HCT116 (cell line): ENCODE results near the gene CLDN3. TPM values are rescaled to one million over a fixed set of nuclear protein-coding genes. Genes with fewer than 3 reads are reported as not detected.

Experiments
- ATAC-seq: fragments of 200-7000 bp; cut with Tn5 transposase; 2 replicates; pipeline ENCODE4 v1.9.1; 2020; ENCODE audit warnings: mild to moderate bottlenecking, moderate library complexity
- BruUV-seq: library from RNA; stranded (reverse); fragments of 400-500 nt; replicated peaks from 2 replicates; lab custom pipeline; 2021; lab: Mats Ljungman, UMichigan
- CTCF ChIA-PET: fragments of 300-600 bp; sonication (Branson Sonifier 250); formaldehyde crosslinking; loops from one replicate; lab custom pipeline; 2021; ENCODE audit warnings: antibody characterized with exemption; lab: Charles Lee
- POLR2A ChIA-PET: fragments of 300-600, 350-600 bp; sonication (Branson Sonifier 250); formaldehyde crosslinking; loops from one replicate; lab custom pipeline; 2021; ENCODE audit warnings: antibody characterized with exemption; lab: Charles Lee
- RAD21 ChIA-PET, 2 experiments: fragments of 300-600 bp; sonication (Branson Sonifier 250); formaldehyde crosslinking; loops; one replicate each; lab custom pipeline; 2023; ENCODE audit warnings: low total read pairs in 2 of 2; ENCODE audit not compliant: uncharacterized antibody in 2 of 2, unreplicated experiment in 2 of 2, low non-redundant PET in 1 of 2; lab: Charles Lee
- DNase-seq: peaks from one replicate; pipeline ENCODE4 v3.0.0-alpha.2; 2010; ENCODE audit warnings: low read depth, low spot score
- H2AFZ ChIP-seq: fragments of 200-600 bp; shearing (Covaris generic), sonication (generic); 2 replicates; pipeline ENCODE4 v1.6.1; 2017; ENCODE audit warnings: low read depth, mixed run types, mixed read lengths, antibody characterized with exemption, low read length; ENCODE audit not compliant: poor library complexity, severe bottlenecking
- H3K27ac ChIP-seq: 2 replicates; pipeline ENCODE4 v1.5.1; 2012; ENCODE audit warnings: low read depth, low read length
- H3K27me3 ChIP-seq: fragments of 200-600 bp; sonication (generic); 2 replicates; pipeline ENCODE4 v1.6.1; 2016; ENCODE audit warnings: mixed run types, low read length, mixed read lengths; ENCODE audit not compliant: insufficient read depth
- H3K36me3 ChIP-seq, 2 experiments: fragments of 200-500 bp in 1 of 2; fragments of 200-600 bp in 1 of 2; sonication (Bioruptor generic) in 1 of 2; sonication (generic) in 1 of 2; 2 replicates each; pipeline versions ENCODE4 v1.5.1 to v1.6.1; 2014 to 2016; ENCODE audit warnings: low read length in 2 of 2, inconsistent platforms in 1 of 2, mixed read lengths in 1 of 2, mixed run types in 1 of 2; ENCODE audit not compliant: insufficient read depth in 2 of 2, control insufficient read depth in 1 of 2
- H3K4me1 ChIP-seq, 2 experiments: fragments of 200-600 bp in 1 of 2; sonication (generic) in 1 of 2; 2 replicates each; pipeline versions ENCODE4 v1.5.1 to v1.6.1; 2012 to 2017; ENCODE audit warnings: low read length in 2 of 2, inconsistent platforms in 1 of 2, mild to moderate bottlenecking in 1 of 2, mixed read lengths in 1 of 2, mixed run types in 1 of 2, moderate library complexity in 1 of 2; ENCODE audit not compliant: insufficient read depth in 2 of 2, control insufficient read depth in 1 of 2
- H3K4me2 ChIP-seq: fragments of 200-600 bp; sonication (generic); 2 replicates; pipeline ENCODE4 v1.6.1; 2017; ENCODE audit warnings: mixed run types, low read length, mixed read lengths
- H3K4me3 ChIP-seq, 2 experiments: fragments of 200-600 bp in 1 of 2; sonication (generic) in 1 of 2; replicated peaks in 1 of 2; 2 replicates each; pipeline ENCODE4 v1.5.1; 2011 to 2016; ENCODE audit warnings: low read length in 2 of 2, control low read depth in 1 of 2, low read depth in 1 of 2, mild to moderate bottlenecking in 1 of 2, mixed read lengths in 1 of 2, mixed run types in 1 of 2
- H3K79me2 ChIP-seq: fragments of 200-600 bp; sonication (generic); 2 replicates; pipeline ENCODE4 v1.6.1; 2017; ENCODE audit warnings: mild to moderate bottlenecking, mixed run types, low read length, moderate library complexity, mixed read lengths; ENCODE audit not compliant: insufficient read depth
- H3K9ac ChIP-seq: fragments of 200-600 bp; sonication (generic); 2 replicates; pipeline ENCODE4 v1.6.1; 2016; ENCODE audit warnings: low read length, mixed read lengths
- H3K9me2 ChIP-seq: fragments of 200-600 bp; sonication (generic), shearing (Covaris generic); 2 replicates; pipeline ENCODE4 v1.6.1; 2017; ENCODE audit warnings: mixed run types, mild to moderate bottlenecking, moderate library complexity; ENCODE audit not compliant: insufficient read depth
- H3K9me3 ChIP-seq, 2 experiments: fragments of 200-500 bp in 1 of 2; fragments of 200-600 bp in 1 of 2; sonication (Bioruptor generic) in 1 of 2; sonication (generic) in 1 of 2; 2 replicates each; pipeline ENCODE4 v1.6.1; 2014 to 2017; ENCODE audit warnings: low read length in 2 of 2, mixed read lengths in 2 of 2, inconsistent platforms in 1 of 2, low read depth in 1 of 2, mild to moderate bottlenecking in 1 of 2, mixed run types in 1 of 2, moderate library complexity in 1 of 2; ENCODE audit not compliant: control insufficient read depth in 1 of 2, insufficient read depth in 1 of 2
- H4K20me1 ChIP-seq: fragments of 200-600 bp; sonication (generic), shearing (Covaris generic); 2 replicates; pipeline ENCODE4 v1.6.1; 2017; ENCODE audit warnings: mixed run types, mild to moderate bottlenecking, moderate library complexity; ENCODE audit not compliant: insufficient read depth
- CBX3 ChIP-seq: IDR thresholded peaks from 2 replicates; pipeline ENCODE4 v1.6.1; 2012; ENCODE audit warnings: low read depth
- CEBPB ChIP-seq: IDR thresholded peaks from 2 replicates; pipeline ENCODE4 v1.6.1; 2012; ENCODE audit warnings: low read depth
- EGR1 ChIP-seq: IDR thresholded peaks from 2 replicates; pipeline ENCODE4 v1.6.1; 2012; ENCODE audit warnings: low read depth
- FOSL1 ChIP-seq: IDR thresholded peaks from 2 replicates; pipeline ENCODE4 v1.6.1; 2012; ENCODE audit warnings: low read depth
- POLR2A ChIP-seq: IDR thresholded peaks from 2 replicates; pipeline ENCODE4 v1.7.0; 2011; ENCODE audit warnings: borderline replicate concordance; ENCODE audit not compliant: insufficient read depth, insufficient read length; ENCODE audit errors: extremely low read depth
- SIN3A ChIP-seq: IDR thresholded peaks from 2 replicates; pipeline ENCODE4 v1.6.1; 2012; ENCODE audit warnings: low read depth
- SRF ChIP-seq: IDR thresholded peaks from 2 replicates; pipeline ENCODE4 v1.6.1; 2012; ENCODE audit warnings: low read depth
- ZFX ChIP-seq: fragments of 450-650 bp; IDR thresholded peaks from 2 replicates; pipeline ENCODE4 v1.6.1; 2017
- intact Hi-C: fragments of 100-400 bp; cut with micrococcal nuclease; formaldehyde crosslinking; loops from 2 replicates; pipeline ENCODE4 v1.10.0; 2022
- total RNA-seq: library from RNA; stranded (reverse); gene quantifications from one replicate; pipeline ENCODE4 v1.2.1, GENCODE V29; 2021; ENCODE audit not compliant: unreplicated experiment
- TF ChIP-seq, protein P1 (sequence below): IDR thresholded peaks from 2 replicates; pipeline ENCODE4 v1.6.1; 2012; ENCODE audit warnings: low read depth
- TF ChIP-seq, protein P2 (sequence below): IDR thresholded peaks from 2 replicates; pipeline ENCODE4 v1.6.1; 2012
- TF ChIP-seq, protein P3 (sequence below), 3 experiments: fragments of 200-600 bp in 1 of 3; sonication (generic) in 1 of 3; IDR thresholded peaks in 2 of 3; conservative IDR thresholded peaks in 1 of 3; 2 replicates each; pipeline ENCODE4 v1.5.1; 2012 to 2017; ENCODE audit warnings: low read depth in 2 of 3, low read length in 2 of 3, antibody characterized with exemption in 1 of 3, borderline replicate concordance in 1 of 3, control low read depth in 1 of 3, mild to moderate bottlenecking in 1 of 3, mixed read lengths in 1 of 3, mixed run types in 1 of 3, moderate library complexity in 1 of 3; ENCODE audit not compliant: insufficient read depth in 1 of 3

CLDN3 gene
- total RNA-seq, 1 experiment from 2014 or later: 19.2 TPM

DNA sequence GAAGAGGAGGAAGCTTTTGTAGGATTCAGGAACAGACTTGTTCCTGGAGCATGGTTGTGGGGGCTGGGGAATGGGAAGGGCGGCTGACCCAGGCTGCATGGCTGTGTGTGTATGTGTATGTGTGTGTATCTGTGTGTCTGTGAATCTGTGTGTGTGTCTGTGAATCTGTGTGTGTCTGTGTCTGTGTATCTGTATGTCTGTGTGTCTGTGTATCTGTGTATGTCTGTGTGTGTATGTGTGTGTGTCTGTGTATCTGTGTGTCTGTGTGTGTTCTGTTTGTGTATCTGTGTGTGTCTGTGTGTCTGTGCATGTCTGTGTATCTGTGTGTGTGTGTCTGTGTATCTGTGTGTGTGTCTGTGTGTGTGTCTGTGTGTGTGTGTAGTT lies 44.0 kb downstream of the CLDN3 start (continued):
- TF ChIP-seq, protein P1, sequence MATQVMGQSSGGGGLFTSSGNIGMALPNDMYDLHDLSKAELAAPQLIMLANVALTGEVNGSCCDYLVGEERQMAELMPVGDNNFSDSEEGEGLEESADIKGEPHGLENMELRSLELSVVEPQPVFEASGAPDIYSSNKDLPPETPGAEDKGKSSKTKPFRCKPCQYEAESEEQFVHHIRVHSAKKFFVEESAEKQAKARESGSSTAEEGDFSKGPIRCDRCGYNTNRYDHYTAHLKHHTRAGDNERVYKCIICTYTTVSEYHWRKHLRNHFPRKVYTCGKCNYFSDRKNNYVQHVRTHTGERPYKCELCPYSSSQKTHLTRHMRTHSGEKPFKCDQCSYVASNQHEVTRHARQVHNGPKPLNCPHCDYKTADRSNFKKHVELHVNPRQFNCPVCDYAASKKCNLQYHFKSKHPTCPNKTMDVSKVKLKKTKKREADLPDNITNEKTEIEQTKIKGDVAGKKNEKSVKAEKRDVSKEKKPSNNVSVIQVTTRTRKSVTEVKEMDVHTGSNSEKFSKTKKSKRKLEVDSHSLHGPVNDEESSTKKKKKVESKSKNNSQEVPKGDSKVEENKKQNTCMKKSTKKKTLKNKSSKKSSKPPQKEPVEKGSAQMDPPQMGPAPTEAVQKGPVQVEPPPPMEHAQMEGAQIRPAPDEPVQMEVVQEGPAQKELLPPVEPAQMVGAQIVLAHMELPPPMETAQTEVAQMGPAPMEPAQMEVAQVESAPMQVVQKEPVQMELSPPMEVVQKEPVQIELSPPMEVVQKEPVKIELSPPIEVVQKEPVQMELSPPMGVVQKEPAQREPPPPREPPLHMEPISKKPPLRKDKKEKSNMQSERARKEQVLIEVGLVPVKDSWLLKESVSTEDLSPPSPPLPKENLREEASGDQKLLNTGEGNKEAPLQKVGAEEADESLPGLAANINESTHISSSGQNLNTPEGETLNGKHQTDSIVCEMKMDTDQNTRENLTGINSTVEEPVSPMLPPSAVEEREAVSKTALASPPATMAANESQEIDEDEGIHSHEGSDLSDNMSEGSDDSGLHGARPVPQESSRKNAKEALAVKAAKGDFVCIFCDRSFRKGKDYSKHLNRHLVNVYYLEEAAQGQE: no peak
- TF ChIP-seq SRF (no peak), ZFX (no peak), CEBPB (no peak), FOSL1 (no peak), SIN3A (no peak), EGR1 (no peak), POLR2A (no peak), CBX3 (no peak)
- TF ChIP-seq, protein P2, sequence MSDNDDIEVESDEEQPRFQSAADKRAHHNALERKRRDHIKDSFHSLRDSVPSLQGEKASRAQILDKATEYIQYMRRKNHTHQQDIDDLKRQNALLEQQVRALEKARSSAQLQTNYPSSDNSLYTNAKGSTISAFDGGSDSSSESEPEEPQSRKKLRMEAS: no peak
- TF ChIP-seq, protein P3, sequence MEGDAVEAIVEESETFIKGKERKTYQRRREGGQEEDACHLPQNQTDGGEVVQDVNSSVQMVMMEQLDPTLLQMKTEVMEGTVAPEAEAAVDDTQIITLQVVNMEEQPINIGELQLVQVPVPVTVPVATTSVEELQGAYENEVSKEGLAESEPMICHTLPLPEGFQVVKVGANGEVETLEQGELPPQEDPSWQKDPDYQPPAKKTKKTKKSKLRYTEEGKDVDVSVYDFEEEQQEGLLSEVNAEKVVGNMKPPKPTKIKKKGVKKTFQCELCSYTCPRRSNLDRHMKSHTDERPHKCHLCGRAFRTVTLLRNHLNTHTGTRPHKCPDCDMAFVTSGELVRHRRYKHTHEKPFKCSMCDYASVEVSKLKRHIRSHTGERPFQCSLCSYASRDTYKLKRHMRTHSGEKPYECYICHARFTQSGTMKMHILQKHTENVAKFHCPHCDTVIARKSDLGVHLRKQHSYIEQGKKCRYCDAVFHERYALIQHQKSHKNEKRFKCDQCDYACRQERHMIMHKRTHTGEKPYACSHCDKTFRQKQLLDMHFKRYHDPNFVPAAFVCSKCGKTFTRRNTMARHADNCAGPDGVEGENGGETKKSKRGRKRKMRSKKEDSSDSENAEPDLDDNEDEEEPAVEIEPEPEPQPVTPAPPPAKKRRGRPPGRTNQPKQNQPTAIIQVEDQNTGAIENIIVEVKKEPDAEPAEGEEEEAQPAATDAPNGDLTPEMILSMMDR (IDR thresholded peaks at IDR 0.05 in 2 of 3, conservative IDR thresholded peaks at IDR 0.05 in 1 of 3; ENCODE audit: borderline replicate concordance in 1 of 3, insufficient read depth in 1 of 3, low read depth in 2 of 3, low read length in 2 of 3): no peak

DNA sequence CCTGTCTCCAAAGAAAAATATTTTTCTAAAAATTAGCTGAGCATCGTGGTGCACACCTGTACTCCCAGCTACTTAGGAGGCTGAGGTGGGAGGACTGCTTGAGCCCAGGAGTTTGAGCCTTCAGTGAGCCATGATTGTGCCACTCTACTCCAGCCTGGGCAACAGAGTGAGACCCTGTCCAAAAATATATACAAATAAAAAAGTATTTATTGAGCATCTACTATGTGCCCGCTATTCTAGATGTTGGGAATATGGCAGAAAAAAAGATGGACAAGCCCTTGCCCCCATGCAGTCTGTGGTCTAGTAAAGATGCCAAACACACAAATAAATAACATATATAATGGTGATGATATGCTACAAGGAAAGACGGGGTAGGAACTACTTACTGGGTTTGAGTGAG lies 46.3 kb downstream of the CLDN3 start:
- DNase-seq (no peak), ATAC-seq (no peak)
- H3K36me3 ChIP-seq: no peaks in the 10 kb centered on the region
- H3K4me3 ChIP-seq: no peak overlapping the region
- peaks cover 6% of the 10 kb centered on the region for H3K79me2 ChIP-seq
- POLR2A ChIA-PET: interaction anchor here (0.7 kb wide), 1 partner anchor 405 kb away, joined by 3 read pairs; no protein-coding TSS in a partner anchor
- TF ChIP-seq, protein P3 (IDR thresholded peaks at IDR 0.05 in 2 of 3, conservative IDR thresholded peaks at IDR 0.05 in 1 of 3; ENCODE audit: borderline replicate concordance in 1 of 3, insufficient read depth in 1 of 3, low read depth in 2 of 3, low read length in 2 of 3): no peak
- TF ChIP-seq POLR2A: no peak
- no peak overlapping the region for H3K9ac ChIP-seq
- H2AFZ ChIP-seq: no peak overlapping the region
- H3K9me2 ChIP-seq: no peaks in the 10 kb centered on the region
- BruUV-seq: no TSS peak
- intact Hi-C loops: loop anchor here (10.0 kb wide), 1 partner anchor 59 kb away; the partner anchor contains the start of gene VPS37D
- H4K20me1 ChIP-seq: no peaks in the 10 kb centered on the region
- H3K27me3 ChIP-seq: no peaks in the 10 kb centered on the region
- CTCF ChIA-PET: interaction anchor here (0.7 to 3.9 kb wide), 2 partner anchors 101 to 117 kb away, joined by 3 to 28 read pairs; no protein-coding TSS in a partner anchor
- no peaks in the 10 kb centered on the region for H3K9me3 ChIP-seq
- RAD21 ChIA-PET: interaction anchor here in 1 of 2 experiments (0.7 kb wide), 1 partner anchor 203 kb away, joined by 4 read pairs; no protein-coding TSS in a partner anchor
- H3K4me1 ChIP-seq: peaks cover 25 to 38% of the 10 kb centered on the region in 2 experiments
- no peak overlapping the region for H3K27ac ChIP-seq
- no peak overlapping the region for H3K4me2 ChIP-seq
